ENCODE measurements around the gene FOXP1.

GRCh38 chr3:71401695-71402231, 181.8 kb downstream of the FOXP1 start:
- no peak for TF ChIP-seq CTCF (IDR thresholded peaks at IDR 0.05)
- TF ChIP-seq POLR2A (IDR thresholded peaks at IDR 0.05): no peak

All from adrenal gland (tissue), 5 donors.